GM20431 (cell line): ENCODE data around the gene BCL11A.

Source experiments
- in situ Hi-C: fragments of 300-500 bp; cut with MseI, MboI; formaldehyde crosslinking; loops from one replicate; pipeline ENCODE4 v1.15.0; 2020; ENCODE audit warnings: low sequenced_read_pairs; ENCODE audit not compliant: unreplicated experiment

Gene BCL11A

DNA sequence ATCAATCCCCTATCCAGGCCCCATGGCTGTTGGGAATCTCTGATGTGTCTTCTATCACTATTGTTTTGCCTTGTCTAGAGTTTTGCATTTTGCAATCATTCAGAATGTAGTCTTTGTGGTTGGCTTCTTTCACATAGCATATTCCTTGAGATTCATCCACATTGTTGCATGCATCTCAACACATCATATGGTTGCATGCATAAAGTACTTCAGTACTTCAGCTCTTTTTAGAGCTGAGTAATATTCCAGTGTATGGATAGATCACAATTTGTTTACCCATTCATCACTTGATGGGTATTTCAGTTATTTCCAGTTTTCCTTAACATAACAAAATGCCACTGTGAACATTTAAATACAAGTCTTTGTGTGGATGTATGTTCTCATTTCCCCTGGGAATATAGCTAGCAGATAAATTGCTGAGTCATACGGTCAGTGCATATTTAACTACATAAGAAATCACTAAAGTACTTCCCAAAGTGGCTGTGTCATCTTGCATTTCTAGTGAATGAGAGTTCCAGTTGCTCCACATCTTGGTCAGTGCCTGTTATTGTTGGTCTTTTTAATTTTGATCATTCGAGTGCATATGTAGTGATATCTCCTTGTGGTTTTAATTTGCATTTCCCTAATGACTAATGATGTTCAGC is 138.8 kb downstream of the BCL11A start:
- in situ Hi-C loops = no loop called here

GRCh38 chr2:60413814-60414168 is 139.7 kb downstream of the BCL11A start:
- in situ Hi-C loops = no loop called here

DNA sequence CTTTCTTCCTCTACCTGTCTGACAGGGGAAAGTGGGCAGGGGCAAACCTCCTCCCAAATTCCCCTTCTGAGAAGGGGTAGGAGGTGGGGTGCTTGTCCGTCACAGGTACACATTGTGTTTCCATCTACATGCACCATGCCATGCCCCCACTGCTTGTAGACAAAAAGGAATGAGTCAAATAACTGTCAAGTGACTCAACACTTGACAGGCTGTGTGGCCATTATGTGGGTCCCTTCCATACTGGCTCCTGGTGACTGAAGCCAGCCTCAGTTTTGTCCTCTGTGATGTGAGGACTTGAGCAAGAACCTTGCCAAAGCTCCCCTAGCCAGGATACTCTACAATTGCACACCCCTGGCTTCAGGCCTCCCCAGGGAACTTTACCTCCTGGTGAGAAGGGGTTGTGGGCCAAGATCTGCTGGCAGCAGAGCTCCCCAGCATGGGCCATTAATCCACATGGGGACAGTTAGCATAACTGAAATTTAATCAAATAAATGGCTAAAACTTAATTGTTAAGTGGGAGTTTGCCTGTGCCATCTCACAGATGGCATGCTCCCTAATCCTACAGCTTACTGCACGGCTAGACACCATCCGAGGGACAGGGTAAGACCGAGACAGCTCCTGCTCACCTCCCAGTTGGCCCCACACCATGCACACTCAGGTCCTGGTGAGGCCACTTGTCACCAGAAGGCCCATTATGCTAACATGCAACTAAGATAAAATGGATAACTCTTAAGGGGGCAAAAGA is 140.2 kb downstream of the BCL11A start:
- in situ Hi-C loops = no loop called here

DNA sequence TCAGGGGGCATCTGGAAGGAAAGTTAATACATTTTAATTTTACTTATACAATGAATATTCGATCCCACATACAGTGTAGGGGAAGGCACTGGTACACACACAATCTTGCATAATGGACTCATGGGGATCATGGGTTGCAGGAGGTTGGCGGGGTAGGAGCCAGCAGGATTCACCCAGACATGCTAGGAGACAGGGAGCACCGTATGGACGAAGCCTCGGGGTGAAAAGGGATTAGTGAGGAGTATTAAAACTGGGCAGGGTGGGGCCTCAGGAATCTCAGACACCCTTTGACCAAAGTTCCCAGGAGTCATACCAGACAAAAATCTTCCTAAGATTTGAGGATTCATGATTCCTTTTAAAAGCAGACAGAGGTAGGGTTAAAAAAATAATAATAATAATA is 140.8 kb downstream of the BCL11A start:
- in situ Hi-C loops = no loop called here

GRCh38 chr2:60412027-60412426 is 141.4 kb downstream of the BCL11A start:
- in situ Hi-C loops = no loop called here

- in situ Hi-C loops = no loop called here
Observed at GRCh38 chr2:60411295-60411694, 142.2 kb downstream of the BCL11A start.

- in situ Hi-C loops = no loop called here
Observed at GRCh38 chr2:60410456-60411146, 142.9 kb downstream of the BCL11A start.

DNA sequence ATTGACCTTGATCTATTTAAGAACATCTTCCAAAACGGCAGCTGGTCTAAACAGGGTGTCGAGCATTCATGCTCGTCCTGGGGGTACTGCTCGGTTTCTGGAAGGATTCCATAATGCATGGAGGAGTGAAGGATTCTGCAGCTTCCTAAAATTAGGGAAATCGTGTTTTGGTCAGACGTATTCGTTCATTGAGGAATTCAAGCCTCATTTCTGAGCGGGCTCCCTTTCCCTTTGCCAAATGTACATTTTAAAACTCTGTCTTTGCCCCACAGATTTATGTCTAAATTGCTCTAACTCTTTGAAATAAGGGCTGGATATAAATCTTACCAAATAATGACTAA is 144.0 kb downstream of the BCL11A start:
- in situ Hi-C loops = no loop called here

- in situ Hi-C loops = no loop called here
Observed at GRCh38 chr2:60408811-60409530, 144.5 kb downstream of the BCL11A start.

DNA sequence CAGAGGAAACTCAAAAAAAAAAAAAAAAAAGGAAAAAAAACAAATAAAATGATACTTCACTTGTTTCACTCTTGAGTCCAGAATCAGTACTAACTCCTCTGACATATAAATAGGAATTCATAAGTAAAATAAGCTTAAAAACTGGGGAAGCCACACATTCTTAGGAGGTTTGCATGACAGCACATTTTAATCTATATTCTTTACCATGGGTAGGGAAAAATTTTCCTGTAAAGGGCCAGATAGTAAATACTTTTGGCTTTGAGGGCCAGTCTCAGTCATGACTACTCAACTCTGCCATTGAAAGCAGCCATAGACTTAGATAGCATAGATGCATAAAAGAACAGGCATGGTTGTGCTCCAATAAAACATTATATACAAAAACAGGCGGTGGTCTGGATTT is 145.2 kb downstream of the BCL11A start:
- in situ Hi-C loops = no loop called here

- in situ Hi-C loops = no loop called here
Observed at GRCh38 chr2:60407398-60407797, 146.1 kb downstream of the BCL11A start.

DNA sequence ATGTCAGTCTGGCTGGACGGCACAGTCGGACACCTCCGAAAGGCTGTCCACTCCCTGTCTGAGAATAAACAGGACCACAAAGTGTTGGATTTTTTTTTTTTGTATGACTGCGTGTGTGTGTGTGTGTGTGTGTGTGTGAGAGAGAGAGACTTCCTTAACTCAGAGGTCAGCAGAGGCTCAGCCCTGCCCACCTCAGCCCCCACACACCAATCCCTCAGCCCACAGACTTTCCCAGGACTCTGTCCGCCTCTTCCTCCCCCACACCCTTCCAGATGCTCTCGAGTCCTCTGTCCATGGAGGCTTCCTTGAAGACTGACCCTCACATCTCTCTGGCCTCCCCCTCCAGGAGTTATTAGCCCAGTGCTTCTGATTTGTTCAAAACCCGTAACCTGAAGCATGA is 147.3 kb downstream of the BCL11A start:
- in situ Hi-C loops = no loop called here

GRCh38 chr2:60405271-60405919 is 148.1 kb downstream of the BCL11A start:
- in situ Hi-C loops = no loop called here
